A673 (cell line): ENCODE data around the gene SELP.
"Not testable (repeated sequence)": the region's sequence is repeated elsewhere in the genome, so short reads cannot be mapped to it uniquely, and the experiment has no call there.

Experiments
- CTCF ChIP-seq: fragments of 300-800, 200-600 bp; sonication (generic); conservative IDR thresholded peaks from 2 replicates; pipeline ENCODE4 v1.5.1; 2017; ENCODE audit warnings: low read depth, mild to moderate bottlenecking, antibody characterized with exemption, low read length, moderate library complexity, mixed read lengths
- EZH2 ChIP-seq: fragments of 200-600 bp; sonication (generic); IDR thresholded peaks from 2 replicates; pipeline ENCODE4 v1.6.1; 2017; ENCODE audit warnings: borderline replicate concordance, low read depth, mild to moderate bottlenecking, mixed read lengths, antibody characterized with exemption, low read length; ENCODE audit not compliant: poor library complexity, severe bottlenecking

GRCh38 chr1:169667699-169668596, 38.0 kb upstream of the SELP start:
- not testable (repeated sequence) for TF ChIP-seq CTCF, EZH2
